Measurements from ENCODE around the gene RND1.
"Not testable (repeated sequence)": the region's sequence is repeated elsewhere in the genome, so short reads cannot be mapped to it uniquely, and the experiment has no call there.

The RND1 gene

DNA sequence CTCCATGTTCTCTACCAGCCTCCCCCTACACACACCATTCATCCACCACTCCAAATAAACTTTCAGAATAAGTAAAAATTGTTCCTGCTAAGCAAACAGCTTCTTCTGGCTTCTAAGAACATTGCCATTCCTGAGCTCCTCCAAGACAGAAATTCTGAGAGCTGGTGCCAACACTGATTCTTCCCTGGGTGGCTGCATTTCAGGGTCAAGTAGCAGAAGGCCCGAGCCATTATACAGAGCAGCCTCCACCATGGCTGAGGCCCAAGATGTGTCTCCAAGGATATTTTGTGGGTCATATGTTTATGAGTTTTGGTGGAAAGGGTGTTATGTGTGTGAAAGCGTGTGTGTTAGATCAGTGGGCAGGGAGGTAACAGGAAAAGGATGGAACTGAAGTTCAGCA lies 3.5 kb upstream of the RND1 start:
- no peak for FAIRE-seq
- DNase-seq (ENCODE audit: insufficient read length, low spot score): no peak

DNA sequence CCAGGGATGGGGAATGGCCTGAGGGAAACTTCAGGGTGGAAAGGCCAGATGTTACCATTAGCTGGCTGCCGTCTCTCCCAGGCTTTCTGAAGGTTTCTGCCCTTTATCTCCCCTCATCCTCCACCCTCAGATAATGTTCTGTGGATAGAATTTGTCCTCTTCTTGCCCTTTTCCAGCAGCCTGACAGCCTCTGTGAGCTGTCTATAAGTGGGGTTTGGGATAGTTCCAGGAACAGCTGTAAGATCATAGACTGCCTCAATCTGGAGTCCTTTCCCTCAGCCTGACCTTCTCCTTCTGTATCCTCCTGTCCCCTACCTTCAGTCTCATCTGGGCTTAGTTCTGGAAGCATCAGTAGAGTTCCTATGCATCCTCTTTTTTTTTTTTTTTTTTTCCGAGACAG lies 2.8 kb upstream of the RND1 start:
- no peak for DNase-seq (ENCODE audit: insufficient read length, low spot score)
- no peak for FAIRE-seq

DNA sequence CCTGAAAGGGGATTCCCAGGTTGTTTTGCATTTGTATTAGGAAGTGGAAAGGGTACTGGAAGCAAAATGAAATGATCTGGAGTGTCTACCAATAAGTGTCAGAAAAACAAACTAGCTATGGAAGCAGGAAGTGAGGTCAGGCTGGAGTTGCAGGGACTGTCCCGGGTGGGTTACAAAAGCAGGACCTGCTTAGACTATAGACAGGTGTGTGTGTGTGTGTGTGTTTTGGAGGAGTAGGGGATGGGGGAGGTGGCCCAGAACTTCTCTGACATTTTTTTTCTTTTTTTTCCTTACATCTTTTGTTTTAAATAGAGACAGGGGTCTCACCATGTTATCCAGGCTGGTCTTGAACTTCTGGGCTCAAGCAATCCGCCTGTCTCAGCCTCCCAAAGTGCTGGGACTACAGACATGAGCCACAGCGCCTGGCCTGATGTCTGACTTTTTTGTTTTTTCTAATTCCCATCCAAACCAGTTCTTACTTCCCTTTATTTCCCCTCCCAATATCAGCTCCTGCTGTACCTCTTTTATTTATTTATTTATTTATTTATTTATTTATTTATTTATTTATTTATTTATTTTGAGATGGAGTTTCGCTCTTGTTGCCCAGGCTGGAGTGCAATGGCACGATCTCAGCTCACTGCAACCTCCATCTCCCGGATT lies 512 bp upstream of the RND1 start:
- FAIRE-seq: no peak

DNA sequence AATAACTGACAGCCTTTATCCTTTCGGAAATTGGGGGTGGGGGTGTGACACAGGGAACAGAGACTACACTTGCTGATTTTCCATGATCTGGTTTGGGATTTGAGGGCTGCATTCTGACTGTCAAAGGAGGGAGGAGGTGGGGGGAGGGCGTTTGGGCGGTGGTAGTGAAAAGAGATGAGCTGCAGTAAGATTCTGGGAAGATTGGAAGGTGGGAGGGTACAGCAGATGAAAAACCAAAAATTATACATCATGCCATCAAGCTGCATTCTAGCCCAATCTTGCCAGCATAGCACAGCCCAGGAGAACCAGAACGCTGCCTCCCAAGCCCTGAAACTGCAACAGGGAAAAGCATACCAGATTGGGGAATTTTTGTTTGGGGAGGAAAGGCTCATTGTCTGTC lies 2.4 kb downstream of the RND1 start:
- FAIRE-seq: no peak
- DNase-seq (ENCODE audit: insufficient read length, low spot score): no peak

More for the DNA sequence above, 512 bp upstream of the RND1 start:
- no peak for DNase-seq (ENCODE audit: insufficient read length, low spot score)

DNA sequence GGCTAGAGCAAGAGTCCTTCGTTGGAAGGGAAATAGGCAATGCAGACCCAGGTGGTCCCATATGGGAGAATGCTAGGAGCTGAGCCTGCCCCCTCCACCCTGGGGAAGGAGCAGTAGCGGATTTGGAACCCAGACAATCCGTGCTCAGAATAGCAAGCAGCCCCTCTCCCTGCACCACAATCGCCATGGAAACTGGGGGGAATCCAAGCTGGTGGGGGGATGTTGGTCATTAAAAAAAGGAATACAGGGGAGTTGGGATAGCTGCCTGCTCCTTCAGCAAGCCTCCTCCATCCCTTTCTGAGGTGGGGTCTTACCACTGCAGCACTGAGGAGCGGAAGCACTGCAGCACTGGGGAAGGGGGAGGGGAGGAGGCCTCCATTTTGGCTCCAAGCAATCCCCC lies 2.9 kb downstream of the RND1 start:
- DNase-seq (ENCODE audit: insufficient read length, low spot score): no peak
- FAIRE-seq: no peak

DNA sequence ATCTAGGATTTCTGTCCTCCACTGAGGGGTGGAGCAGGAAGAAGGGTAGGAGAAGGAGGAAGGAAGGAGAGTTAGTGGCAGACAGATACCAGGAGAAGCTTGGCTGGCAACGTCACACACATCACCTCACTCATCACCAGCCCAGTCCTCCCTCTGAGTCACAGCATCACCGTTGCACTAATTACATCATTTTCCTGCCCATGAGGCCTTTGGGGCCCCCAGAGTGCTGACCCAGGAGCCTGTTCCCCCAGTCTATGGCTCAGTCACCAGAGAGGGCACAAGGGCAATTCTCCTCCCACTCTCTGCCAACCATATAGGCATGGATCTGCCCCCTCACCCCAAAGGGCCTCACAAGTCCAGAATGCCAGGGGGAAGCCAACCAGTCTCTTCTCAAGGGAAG lies 4.6 kb downstream of the RND1 start:
- DNase-seq (ENCODE audit: insufficient read length, low spot score) (no peak), FAIRE-seq (no peak)

DNA sequence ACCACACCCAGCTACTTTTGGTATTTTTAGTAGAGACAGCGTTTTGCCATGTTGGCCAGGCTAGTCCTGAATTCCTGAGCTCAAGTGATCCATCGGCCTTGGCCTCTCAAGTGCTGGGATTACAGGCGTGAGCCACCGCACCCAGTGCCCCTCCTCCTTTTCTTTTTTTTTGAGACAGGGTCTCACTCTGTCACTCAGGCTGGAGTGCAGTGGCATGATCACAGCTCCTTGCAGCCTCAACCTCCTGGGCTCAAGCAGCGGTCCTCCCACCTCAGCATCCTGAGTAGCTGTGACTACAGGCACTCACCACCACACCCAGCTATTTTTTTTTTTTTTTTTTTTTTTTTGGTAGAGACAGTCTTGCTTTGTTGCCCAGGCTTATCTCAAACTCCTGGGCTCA lies 5.4 kb downstream of the RND1 start:
- not testable (repeated sequence) for DNase-seq (ENCODE audit: insufficient read length, low spot score); FAIRE-seq

DNA sequence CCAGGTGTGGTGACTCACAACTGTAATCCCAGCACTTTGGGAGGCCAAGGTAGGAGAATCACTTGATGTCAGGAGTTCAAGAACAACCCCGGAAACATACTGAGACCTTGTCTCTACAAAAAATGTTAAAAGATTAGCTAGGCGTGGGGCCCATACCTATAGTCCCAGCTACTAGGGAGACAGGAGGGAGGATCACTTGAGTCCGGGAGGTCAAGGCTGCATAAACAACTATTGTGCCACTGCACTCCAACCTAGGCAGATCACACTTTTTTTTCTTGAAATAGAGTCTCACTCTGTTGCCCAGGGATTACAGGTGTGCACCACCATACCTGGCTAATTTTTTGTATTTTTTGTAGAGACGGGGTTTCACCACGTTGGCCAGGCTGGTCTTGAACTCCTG lies 6.1 kb downstream of the RND1 start:
- no peak for DNase-seq (ENCODE audit: insufficient read length, low spot score)
- no peak for FAIRE-seq

DNA sequence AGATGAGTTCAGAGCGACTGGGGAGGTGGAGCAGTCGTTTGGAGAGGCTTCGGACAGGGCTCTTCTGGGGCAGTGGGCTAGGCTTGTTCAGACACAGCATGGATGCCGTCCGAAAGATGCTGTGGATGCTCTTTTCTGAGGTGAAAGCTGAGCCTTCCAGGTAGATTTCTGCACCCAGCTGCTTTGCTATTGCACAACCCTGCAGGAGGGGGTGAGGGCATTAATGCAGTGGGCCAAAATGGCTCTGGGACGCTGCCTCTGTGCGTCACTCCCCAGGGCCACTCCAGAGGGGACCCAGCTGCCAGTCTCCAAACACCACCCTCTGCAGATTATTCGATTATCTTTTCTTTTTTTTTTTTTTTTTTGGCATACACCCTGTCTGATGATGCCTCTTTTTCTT lies 7.6 kb downstream of the RND1 start:
- DNase-seq (ENCODE audit: insufficient read length, low spot score) (no peak), FAIRE-seq (no peak)

DNA sequence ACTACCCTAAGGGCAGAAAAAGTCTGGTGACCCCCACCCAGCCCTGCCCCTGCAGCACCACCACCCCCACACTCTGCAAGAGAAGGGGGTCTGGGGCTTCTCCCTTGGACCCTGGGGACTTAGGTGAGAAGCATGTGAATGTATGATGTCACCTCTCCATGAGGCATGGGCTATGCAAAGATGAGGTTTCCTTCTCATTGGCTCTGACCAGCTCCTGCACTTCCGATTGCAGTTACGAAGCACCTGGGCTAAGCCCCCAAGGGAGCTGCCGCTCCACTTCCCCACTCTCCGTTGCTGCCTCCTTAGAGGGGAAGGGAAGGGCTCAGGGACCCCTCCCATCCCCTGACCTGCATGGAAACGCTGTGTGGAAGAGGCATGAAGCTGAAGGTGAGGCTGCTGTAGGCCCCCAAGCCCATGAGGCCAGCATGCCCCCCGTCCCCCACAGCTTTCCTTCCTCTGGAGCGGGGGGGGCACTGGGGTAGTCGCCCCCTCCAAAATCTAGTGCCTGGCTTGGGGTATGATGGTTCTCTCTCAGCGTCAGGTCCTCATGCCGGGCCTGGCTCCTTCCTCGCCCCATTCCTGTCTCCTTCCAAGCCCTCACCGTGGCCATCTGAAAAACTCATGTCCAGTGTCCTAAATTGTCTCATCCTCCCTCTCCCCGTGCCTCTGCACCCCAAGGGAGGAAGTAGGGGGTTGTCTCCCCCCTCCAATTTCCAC lies 8.2 kb downstream of the RND1 start:
- FAIRE-seq: no peak
- no peak for DNase-seq (ENCODE audit: insufficient read length, low spot score)

DNA sequence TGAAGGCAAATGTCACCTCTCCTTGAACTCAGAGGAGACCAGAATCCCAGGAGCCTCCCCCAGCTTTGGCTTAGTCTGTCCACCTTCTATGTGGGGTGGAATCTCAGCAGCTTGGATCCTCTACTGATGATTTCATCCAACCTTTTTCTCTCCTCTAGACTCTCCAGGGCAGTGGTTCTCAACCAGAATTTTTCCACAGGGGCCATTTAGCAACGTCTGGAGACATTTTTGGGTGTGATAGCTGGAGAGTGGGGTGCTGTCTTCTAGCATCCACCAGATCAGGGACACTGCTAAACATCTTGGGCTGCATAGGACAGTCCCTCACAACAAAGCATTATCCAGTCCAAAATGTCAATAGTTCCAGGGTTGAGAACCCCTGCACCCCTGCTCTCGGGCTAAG lies 9.3 kb downstream of the RND1 start:
- FAIRE-seq: no peak

DNA sequence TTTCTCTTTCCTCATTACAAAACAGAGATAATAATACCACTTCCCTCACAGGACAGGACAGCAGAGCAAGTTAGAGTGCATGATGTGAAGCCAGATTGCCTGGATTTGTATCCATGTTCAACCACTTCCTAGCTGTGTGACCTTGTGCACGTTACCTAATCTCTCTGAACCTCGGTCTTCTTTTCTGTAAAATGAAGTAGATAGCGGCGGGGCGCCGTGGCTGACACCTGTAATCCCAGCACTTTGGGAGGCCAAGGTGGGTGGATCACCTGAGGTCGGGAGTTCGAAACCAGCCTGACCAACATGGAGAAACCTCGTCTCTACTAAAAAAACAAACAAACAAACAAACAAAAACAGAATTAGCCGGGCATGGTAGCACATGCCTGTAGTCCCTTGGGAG lies 10.7 kb downstream of the RND1 start:
- not testable (repeated sequence) for DNase-seq (ENCODE audit: insufficient read length, low spot score); FAIRE-seq

More for the DNA sequence above, 9.3 kb downstream of the RND1 start:
- DNase-seq (ENCODE audit: insufficient read length, low spot score): no peak

DNA sequence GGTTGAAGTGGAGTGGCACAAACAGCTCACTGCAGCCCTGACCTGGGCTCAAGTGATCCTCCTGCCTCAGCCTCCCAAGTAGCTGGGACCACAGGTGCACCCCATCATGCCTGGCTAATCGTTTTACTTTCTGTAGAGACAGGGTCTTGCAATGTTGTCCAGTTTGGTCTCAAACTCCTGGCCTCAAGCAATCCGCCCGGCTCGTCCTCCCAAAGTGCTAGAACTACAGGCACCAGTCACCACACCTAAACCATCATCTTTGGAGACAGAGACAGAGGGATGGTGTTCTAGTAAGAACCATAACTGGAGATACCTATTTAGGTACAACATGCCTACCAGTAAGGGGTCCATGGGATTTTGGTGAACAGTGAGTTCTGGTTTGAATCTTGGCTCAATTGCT lies 11.2 kb downstream of the RND1 start:
- no peak for FAIRE-seq

DNA sequence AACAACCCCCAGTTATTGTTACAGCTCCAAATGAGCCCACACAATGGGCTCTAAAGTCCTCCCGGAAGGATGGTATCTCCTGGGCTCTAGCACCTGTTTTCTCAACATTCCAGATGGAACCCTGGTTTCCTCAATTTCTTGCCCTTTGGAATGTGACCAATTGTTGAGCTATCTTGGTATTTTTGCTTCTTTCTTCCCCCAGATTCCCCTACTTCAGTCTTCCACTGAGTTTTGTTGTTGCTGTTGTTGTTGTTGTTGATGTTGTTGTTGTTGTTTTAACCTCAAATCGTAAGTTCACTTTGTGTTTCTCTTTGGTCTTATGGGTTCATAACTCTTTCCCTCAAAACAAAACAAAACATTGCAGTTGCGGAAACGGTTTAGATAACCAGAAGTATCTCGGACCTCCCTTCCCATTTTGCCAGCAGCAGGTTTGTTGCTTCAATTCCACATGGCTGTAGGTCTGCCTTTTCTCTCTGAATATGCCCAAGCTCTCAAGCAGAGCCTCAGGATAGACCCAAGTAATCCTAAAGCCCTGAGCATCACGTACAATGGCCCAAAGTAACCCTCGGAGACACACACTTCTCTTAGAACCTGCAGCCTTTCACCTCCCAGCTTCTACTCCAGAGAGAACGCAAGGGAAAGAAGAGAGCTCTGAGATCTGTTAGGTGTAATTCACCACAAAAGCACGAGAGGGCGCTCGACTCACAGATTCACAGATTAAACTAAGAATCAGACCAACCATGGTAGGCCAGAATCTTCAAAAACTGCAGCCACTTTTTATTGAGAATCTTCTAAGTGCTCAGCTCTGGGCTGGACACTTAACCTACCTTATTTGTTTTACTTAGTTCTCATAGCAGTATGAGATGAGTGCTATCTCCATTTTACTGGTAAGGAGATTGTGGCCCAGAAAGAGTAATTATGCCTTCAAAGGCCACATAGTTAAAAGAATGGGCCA lies 12.7 kb downstream of the RND1 start:
- FAIRE-seq (peak; percentile 94), DNase-seq (ENCODE audit: insufficient read length, low spot score) (peak; percentile 66)

More for the DNA sequence above, 11.2 kb downstream of the RND1 start:
- no peak for DNase-seq (ENCODE audit: insufficient read length, low spot score)

DNA sequence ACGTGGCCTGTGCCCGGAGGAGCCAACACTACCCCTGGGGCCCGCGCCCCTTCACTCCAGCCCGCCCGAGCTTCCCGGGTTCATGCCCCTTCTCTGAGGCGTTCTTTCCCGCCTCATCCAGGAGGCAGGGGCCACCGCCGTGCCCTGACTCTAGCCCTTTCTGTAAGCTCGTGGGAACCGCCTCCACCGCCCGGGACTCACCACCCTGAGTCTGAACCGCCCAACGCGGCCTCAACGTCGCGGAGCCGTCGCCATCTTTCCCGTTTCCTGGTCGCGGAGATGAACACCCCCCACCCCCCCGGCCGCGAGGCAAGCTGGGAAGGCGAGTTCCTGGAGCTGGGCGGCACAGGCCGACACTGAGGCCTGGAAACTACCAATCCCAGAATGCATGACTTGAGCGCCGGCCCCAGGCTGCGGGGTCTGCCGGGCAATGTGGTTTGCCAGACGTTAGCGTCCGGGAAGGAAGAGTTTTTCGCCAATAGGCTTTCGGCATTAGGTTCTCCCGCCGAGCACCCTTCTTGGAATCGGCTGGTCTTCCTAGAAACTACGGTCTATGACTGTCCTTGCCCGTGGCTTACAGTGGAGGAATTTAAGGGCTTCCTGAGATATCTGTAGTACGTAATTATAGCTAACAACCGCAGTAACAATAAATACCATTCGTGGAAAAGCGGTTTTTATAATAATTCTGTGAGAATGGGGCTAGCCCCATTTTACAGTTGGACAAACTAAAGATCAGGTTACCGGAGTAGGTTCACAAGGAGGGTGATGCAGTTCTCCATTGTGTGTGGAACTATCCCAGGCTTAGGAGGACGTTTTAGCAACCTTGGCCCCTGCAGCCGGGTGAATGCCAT lies 13.6 kb downstream of the RND1 start, which contains the start of gene DDX23:
Gene DDX23 (minus strand): TSS at position 281 of the 851 bp plus-strand sequence. CDS start 6,381 bp downstream, outside the sequence.
- FAIRE-seq (peak; percentile 97), DNase-seq (ENCODE audit: insufficient read length, low spot score) (peak; percentile 96)

DNA sequence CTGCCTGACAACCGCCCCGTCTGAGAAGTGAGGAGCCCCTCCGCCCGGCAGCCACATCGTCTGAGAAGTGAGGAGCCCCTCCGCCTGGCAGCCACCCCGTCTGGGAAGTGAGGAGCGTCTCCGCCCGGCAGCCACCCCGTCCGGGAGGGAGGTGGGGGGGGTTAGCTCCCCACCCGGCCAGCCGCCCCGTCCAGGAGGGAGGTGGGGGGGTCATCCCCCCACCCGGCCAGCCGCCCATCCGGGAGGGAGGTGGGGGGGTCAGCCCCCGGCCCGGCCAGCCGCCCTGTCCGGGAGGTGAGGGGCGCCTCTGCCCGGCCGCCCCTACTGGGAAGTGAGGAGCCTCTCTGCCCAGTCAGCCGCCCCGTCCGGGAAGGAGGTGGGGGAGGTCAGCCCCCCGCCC lies 23.6 kb downstream of the RND1 start:
- DNase-seq (ENCODE audit: insufficient read length, low spot score); FAIRE-seq: not testable (repeated sequence)

DNA sequence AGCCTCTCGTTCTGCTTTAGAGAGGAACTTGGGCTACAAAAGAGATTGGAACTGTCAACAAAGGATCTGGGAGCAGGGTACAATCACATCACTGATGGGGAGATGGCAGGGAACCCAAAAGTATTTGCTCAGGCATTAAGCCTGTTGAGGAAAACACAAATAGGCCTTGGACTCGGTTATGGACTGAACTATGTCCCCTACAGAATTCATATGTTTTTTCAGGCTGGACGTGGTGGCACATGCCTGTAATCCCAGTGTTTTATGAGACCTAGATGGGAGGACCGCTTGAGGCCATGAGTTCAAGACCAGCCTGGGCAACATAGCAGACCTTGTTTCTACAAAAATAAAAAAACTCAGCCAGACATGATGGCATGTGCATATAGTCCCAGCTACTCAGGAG lies 27.6 kb downstream of the RND1 start:
- DNase-seq (ENCODE audit: insufficient read length, low spot score) (no peak), FAIRE-seq (no peak)

DNA sequence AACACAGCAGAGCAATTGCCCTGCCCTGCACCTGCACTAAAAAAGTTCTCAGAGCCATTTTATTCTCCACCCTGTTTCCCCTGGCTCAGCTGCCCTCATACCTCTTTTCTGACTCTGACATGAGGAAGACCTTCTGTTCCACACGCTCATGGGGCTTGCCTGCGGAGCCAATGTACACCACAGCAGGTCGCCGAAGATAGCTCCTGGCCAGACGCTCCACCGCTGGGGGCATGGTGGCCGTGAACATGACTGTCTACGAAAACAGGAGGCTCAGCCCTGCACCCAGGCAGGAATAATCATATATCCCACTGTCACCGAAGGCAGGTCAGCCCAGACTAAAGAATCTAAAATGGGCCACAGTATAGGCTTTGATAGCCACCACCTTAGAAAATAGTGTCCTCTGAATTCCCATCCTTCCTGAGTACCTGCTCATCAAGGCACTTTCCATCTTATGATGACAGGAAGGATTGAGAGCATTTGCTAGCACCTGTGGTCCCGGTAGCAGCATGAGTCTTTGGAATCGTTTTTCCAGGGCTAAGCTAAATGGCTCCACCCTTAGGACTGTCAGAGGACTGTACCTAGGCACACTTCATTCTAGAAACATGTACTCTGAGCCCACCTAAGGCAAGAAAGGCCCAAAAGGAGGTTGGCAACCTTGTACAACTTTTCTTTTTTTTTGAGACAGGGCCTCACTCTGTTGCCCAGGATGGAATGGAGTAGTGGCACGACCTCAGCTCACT lies 33.2 kb downstream of the RND1 start:
- FAIRE-seq: no peak

DNA sequence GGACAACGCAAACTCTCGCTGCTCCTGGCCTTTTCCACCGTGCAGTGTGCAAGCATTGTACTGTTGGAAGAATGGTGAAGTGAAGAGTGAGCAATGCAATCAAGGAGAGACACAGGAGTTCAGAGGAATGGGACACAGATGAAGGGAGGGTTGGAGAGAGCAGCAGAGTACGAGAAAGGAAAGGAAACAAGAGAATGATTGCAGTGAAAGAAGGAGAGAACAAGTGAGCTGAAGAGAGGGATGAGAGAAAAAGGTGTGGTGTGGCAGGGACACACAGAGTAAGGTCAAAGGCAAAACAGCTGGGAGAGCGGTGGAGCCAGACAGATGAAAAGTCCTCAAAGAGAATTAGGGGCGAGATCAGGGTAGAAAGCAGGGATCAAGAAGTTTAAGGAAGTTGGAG lies 34.4 kb downstream of the RND1 start:
- DNase-seq (ENCODE audit: insufficient read length, low spot score): no peak
- no peak for FAIRE-seq

More for the DNA sequence above, 33.2 kb downstream of the RND1 start:
- no peak for DNase-seq (ENCODE audit: insufficient read length, low spot score)

All from GM19239 (cell line).